ENCODE data around the gene CFAP20. TPM values are rescaled to one million over a fixed set of nuclear protein-coding genes. Genes with fewer than 3 reads are reported as not detected.

Gene CFAP20
- total and polyA plus RNA-seq, 2 experiments from 2014 or later = 61.1 to 81.7 TPM

DNA sequence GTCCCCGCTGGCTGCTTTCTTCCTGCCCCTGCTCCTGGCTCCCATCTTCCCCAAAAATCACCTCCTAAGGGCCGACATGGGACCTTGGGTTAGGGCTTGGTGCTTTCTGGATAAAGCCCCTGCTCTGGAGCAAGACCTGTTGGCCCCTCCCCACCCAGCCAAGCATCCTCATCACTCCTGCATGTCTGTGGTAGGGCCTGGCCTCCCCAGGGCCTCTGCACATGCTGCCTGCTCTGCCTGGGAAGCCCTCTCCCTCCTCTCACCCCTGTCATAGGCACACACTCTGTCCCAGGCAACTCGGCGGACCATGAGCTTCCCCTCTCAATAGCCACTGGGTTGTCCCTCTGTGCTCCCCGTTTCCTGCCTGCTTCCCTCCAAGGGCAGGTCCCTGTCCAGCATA is 35.2 kb downstream of the CFAP20 start:
- no peak for ATAC-seq
- no peak overlapping the region for H3K27ac Mint-ChIP-seq
- Histone ChIP-seq H3K27ac (ENCODE audit: low read depth) (no peak overlapping the region), H3K79me2 (replicated peaks; ENCODE audit: insufficient read depth) (no peaks in the 10 kb centered on the region), H3K4me3 (no peak overlapping the region), H3K36me3 (ENCODE audit: insufficient read depth) (no peaks in the 10 kb centered on the region), H3F3A (replicated peaks; ENCODE audit: low read depth) (no peaks in the 10 kb centered on the region), H3K9me2 (ENCODE audit: insufficient read depth) (no peaks in the 10 kb centered on the region), H2AFZ (no peak overlapping the region), H3K27me3 (ENCODE audit: insufficient read depth) (no peaks in the 10 kb centered on the region), H4K20me1 (replicated peaks; ENCODE audit: insufficient read depth) (no peaks in the 10 kb centered on the region), H3K4me2 (no peak overlapping the region), H3K4me1 (ENCODE audit: insufficient read depth) (peaks cover 6% of the 10 kb centered on the region; the same call in 1 of the 2 replicates)
- DNase-seq (ENCODE audit: low spot score) = no peak
- no peak for TF ChIP-seq ZNF331 (CRISPR knock-in tag; IDR thresholded peaks at IDR 0.05; ENCODE audit: low read depth)
- TF ChIP-seq, protein P1, sequence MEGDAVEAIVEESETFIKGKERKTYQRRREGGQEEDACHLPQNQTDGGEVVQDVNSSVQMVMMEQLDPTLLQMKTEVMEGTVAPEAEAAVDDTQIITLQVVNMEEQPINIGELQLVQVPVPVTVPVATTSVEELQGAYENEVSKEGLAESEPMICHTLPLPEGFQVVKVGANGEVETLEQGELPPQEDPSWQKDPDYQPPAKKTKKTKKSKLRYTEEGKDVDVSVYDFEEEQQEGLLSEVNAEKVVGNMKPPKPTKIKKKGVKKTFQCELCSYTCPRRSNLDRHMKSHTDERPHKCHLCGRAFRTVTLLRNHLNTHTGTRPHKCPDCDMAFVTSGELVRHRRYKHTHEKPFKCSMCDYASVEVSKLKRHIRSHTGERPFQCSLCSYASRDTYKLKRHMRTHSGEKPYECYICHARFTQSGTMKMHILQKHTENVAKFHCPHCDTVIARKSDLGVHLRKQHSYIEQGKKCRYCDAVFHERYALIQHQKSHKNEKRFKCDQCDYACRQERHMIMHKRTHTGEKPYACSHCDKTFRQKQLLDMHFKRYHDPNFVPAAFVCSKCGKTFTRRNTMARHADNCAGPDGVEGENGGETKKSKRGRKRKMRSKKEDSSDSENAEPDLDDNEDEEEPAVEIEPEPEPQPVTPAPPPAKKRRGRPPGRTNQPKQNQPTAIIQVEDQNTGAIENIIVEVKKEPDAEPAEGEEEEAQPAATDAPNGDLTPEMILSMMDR (conservative IDR thresholded peaks at IDR 0.05; ENCODE audit: low read depth in 2 of 2) = no peak
- no peak for TF ChIP-seq STAT1 (IDR thresholded peaks at IDR 0.05; ENCODE audit: unreplicated experiment)
- TF ChIP-seq EZH2phosphoT487 (IDR thresholded peaks at IDR 0.05; ENCODE audit: unreplicated experiment) = no peak
- TF ChIP-seq POLR2AphosphoS5 (IDR thresholded peaks at IDR 0.05; ENCODE audit: low read depth) = no peak
- no peak for TF ChIP-seq CREB1 (CRISPR knock-in tag; IDR thresholded peaks at IDR 0.05; ENCODE audit: low read depth)
- TF ChIP-seq, protein P2, sequence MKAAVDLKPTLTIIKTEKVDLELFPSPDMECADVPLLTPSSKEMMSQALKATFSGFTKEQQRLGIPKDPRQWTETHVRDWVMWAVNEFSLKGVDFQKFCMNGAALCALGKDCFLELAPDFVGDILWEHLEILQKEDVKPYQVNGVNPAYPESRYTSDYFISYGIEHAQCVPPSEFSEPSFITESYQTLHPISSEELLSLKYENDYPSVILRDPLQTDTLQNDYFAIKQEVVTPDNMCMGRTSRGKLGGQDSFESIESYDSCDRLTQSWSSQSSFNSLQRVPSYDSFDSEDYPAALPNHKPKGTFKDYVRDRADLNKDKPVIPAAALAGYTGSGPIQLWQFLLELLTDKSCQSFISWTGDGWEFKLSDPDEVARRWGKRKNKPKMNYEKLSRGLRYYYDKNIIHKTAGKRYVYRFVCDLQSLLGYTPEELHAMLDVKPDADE (IDR thresholded peaks at IDR 0.05) = no peak
- TF ChIP-seq JUNB (IDR thresholded peaks at IDR 0.05; ENCODE audit: unreplicated experiment) = no peak
- no peak for TF ChIP-seq NANOG (IDR thresholded peaks at IDR 0.05; ENCODE audit: borderline replicate concordance)
- TF ChIP-seq REST (IDR thresholded peaks at IDR 0.05; ENCODE audit: unreplicated experiment) = no peak
- TF ChIP-seq ZNF462 (CRISPR knock-in tag; IDR thresholded peaks at IDR 0.05) = no peak
- TF ChIP-seq ZNF114 (CRISPR knock-in tag; IDR thresholded peaks at IDR 0.05) = no peak
- no peaks in the 10 kb centered on the region; the same call in 2 of the 3 replicates for H3K9me3 Mint-ChIP-seq
- peaks cover 21% of the 10 kb centered on the region for H3K27me3 Mint-ChIP-seq (ENCODE audit: insufficient read depth, low read depth, poor library complexity)
- peaks cover 19% of the 10 kb centered on the region for H3K4me1 Mint-ChIP-seq
- no peaks in the 10 kb centered on the region for H3K36me3 Mint-ChIP-seq (ENCODE audit: low read depth)
- no peak overlapping the region for H3K4me3 Mint-ChIP-seq

Data from GM23338 (cell line).